HT1080 (cell line): ENCODE data around the gene GOLT1A. TPM values are rescaled to one million over a fixed set of nuclear protein-coding genes. Genes with fewer than 3 reads are reported as not detected.
A peak's percentile ranks its signal among the peaks of the same experiment; 100 is the strongest.

Experiments
- DNase-seq: peaks from one replicate; pipeline ENCODE4 v3.0.0-alpha.2; 2015; ENCODE audit warnings: low read depth
- polyA plus RNA-seq, 2 experiments: library from polyadenylated mRNA; depleted of rRNA; stranded (reverse); fragments of >200 nt; gene quantifications; 2 replicates each; pipeline ENCODE4 v1.2.3, GENCODE V29; 2015
- total RNA-seq: library from RNA; depleted of rRNA; stranded (reverse); fragments of >200 nt; shearing (Covaris generic); gene quantifications from 2 replicates; pipeline ENCODE4 v1.2.3, GENCODE V29; 2014; rRNA removed

Gene GOLT1A
- total RNA-seq, result not detected in 2 replicates
- polyA plus RNA-seq (2015; cell fraction: cytosol; rRNA removed), result 0.10 and 0.19 TPM in 2 replicates
- not detected in 2 replicates for polyA plus RNA-seq (2015; cell fraction: nucleus; rRNA removed)

- peak; percentile 64 for DNase-seq
Measured at GRCh38 chr1:204213668-204214662, at the start of gene GOLT1A. TSS of gene GOLT1A (minus strand) at chr1:204213988. CDS start at chr1:204213906, 82 bp downstream.

- DNase-seq, result no peak
Measured at GRCh38 chr1:204263254-204263910, 49.6 kb upstream of the GOLT1A start.

GRCh38 chr1:204262506-204263253, 48.9 kb upstream of the GOLT1A start:
- no peak for DNase-seq

GRCh38 chr1:204261746-204262505, 48.1 kb upstream of the GOLT1A start:
- DNase-seq, result peak; percentile 34

GRCh38 chr1:204261266-204261665, 47.5 kb upstream of the GOLT1A start:
- no peak for DNase-seq

- DNase-seq, result no peak
Measured at GRCh38 chr1:204260601-204261197, 46.9 kb upstream of the GOLT1A start.

- no peak for DNase-seq
Measured at GRCh38 chr1:204259782-204260181, 46.0 kb upstream of the GOLT1A start.

GRCh38 chr1:204259196-204259595, 45.4 kb upstream of the GOLT1A start:
- no peak for DNase-seq

GRCh38 chr1:204258213-204259115, 44.7 kb upstream of the GOLT1A start:
- peak; percentile 44 for DNase-seq

GRCh38 chr1:204257446-204257845, 43.7 kb upstream of the GOLT1A start:
- no peak for DNase-seq

GRCh38 chr1:204256531-204256930, 42.7 kb upstream of the GOLT1A start:
- no peak for DNase-seq

- no peak for DNase-seq
Measured at GRCh38 chr1:204255966-204256365, 42.2 kb upstream of the GOLT1A start.

- no peak for DNase-seq
Measured at GRCh38 chr1:204255225-204255624, 41.4 kb upstream of the GOLT1A start.

GRCh38 chr1:204254031-204254661, 40.4 kb upstream of the GOLT1A start:
- DNase-seq, result no peak

GRCh38 chr1:204251926-204252689, 38.3 kb upstream of the GOLT1A start:
- no peak for DNase-seq

GRCh38 chr1:204251286-204251685, 37.5 kb upstream of the GOLT1A start:
- DNase-seq, result no peak

GRCh38 chr1:204250428-204251030, 36.7 kb upstream of the GOLT1A start:
- no peak for DNase-seq
